HG03196 (cell line): ENCODE measurements around the gene KIRREL3.
A peak's percentile ranks its signal among the peaks of the same experiment; 100 is the strongest.

Source experiments
- ATAC-seq: cut with Tn5 transposase; IDR thresholded peaks from one replicate; pipeline ENCODE4 v1.9.1; 2021; ENCODE audit not compliant: unreplicated experiment

The KIRREL3 gene

GRCh38 chr11:126719740-126720139 is 280.8 kb downstream of the KIRREL3 start:
- ATAC-seq = no peak

GRCh38 chr11:126718276-126718675 is 282.3 kb downstream of the KIRREL3 start:
- no peak for ATAC-seq

DNA sequence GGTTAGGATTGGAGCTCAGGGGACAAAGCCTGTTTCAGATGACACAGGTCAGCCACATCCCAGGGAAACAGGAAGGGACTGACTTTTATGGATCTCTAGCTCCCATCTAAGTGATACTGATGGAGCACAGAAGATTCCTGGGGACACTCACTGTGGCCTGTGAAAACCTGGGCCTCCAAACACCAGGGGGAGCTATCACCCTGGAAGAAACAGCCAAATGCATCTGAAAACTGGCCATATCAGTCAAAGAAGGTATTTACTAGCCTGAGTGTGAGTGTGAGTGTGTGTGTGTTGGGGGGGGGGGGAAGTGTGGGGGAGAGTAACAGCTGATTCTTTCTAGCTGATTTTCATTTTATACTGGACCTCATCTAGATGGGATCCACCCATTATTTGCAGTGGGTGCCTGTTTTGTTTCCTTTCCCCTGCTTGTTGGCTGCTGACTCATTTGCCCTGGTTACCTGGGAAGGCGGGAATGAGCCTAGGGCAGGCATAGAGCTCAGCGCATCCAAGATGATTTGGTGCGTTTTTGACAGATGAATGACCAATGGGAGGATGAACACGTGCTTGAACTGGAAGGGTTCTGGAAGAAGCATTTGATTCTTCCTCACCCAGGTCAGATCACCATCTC is 284.0 kb downstream of the KIRREL3 start:
- no peak for ATAC-seq

DNA sequence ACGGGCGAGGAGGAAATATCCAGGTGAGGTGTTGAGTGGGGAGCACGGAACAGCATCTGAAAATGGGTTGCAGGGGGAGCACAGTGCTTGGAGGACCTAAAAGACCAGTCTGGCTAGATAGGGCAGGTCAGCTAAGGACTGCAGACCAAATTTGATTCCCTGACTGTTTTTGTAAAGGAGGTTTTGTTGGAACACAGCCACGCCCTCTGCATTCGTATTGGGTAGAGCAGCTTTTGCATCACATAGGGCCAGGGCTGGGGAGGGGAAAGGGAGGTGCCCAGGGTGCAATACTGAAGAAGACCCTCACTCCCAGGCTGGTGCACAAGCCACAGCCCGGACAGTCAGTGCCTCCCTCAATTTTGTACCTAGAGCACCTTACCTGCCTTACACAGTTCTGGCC is 286.8 kb downstream of the KIRREL3 start:
- no peak for ATAC-seq

DNA sequence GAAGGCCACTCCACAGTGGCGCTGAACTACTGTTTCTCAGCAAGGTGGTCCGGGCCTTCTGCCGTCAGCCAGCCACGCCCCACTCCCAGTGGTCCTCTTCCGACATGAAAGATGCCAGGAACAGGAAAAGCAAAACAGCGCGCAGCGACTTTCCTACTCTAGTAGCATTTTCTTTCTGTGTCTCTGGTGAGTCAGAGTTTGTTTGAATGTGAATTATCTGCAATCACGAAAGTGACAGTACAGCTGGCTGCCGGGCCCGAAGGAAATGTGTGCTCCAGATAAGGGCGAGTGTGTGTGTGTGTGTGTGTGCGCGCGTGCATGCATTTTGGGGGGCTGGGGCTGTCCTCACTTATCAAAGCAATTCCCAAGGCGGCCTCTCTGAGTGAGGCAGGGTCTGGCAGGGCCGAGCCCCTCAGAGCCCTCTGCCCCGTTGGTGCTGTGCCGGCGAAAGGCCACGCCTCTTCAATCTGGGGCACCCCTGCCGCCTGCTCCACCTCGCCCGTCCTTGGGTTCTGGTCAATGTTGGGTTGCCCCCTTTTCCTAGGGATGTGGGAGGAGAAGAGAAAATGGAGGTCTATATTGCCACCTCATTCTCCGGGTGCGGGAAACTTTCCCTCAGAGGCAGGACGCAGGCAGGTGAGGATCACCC is 288.5 kb downstream of the KIRREL3 start:
- ATAC-seq = no peak

- no peak for ATAC-seq
These were observed 289.7 kb downstream of the KIRREL3 start for GRCh38 chr11:126710804-126711399.

GRCh38 chr11:126707498-126707897 is 293.1 kb downstream of the KIRREL3 start:
- ATAC-seq = no peak

- no peak for ATAC-seq
These were observed 296.5 kb downstream of the KIRREL3 start for GRCh38 chr11:126704096-126704495.

DNA sequence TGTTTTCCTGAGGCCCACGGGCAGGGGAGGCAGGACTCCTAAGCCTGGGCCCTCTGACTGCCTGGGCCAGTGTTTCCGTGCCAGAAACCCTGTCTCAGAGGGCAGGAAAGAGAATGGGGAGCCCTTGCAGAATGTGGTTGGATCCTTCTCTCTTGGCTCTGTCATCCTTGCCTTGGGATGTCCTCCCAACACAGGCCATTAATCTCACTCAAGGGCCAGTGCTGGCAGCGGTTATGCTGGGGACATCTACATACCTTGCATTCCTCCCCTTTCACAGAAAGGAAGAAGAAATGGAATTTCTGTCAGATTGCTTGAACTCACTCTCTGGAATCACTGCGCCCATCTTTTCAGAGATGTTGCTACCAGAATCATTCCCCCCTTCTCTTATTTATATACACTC is 296.9 kb downstream of the KIRREL3 start:
- ATAC-seq = no peak

DNA sequence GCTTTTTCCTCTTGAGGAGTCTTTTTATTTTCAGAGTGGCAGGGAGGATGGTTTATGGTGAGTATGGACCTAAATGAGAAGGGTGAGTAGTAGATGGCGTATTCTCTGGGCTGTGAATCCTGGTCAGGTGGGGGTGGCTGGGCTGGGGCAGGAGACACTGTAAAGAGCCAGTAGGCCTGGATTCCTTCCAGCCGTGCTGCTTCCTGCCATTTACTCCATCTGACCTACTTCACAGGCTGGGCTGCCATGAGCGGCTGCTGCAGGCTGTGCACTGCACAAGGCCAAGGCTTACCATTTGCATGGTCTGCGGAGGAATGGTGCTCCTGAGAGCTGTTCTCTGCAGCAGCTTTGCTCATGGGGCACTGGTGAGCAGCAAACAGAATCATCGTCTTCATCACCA is 297.6 kb downstream of the KIRREL3 start:
- no peak for ATAC-seq

DNA sequence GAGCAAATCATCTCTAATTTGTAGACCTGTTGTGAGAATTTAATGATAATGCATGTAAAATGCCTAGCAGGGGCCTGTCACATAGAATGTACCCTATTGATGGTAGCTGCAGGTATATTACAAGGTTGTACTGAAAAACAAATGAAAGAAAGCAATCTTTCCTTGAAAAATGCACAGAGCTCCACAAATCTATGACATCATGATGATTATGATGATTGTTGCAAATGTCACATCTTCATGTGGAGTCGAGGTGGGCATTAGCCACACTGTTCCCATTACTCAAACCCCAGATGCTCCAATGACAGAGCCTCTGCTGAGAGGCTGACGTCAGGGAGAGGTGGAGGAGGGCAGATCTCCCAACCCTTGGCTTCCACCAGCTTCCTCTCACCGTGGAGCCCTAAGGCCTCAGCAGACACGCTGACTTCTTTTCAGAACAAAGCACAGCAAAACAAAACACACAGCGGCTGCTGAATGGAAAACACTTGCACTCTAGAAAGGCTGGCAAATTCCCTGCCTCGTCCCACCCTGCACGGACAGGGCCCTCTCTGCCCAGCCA is 298.3 kb downstream of the KIRREL3 start:
- no peak for ATAC-seq

GRCh38 chr11:126701520-126701897 is 299.1 kb downstream of the KIRREL3 start:
- no peak for ATAC-seq

DNA sequence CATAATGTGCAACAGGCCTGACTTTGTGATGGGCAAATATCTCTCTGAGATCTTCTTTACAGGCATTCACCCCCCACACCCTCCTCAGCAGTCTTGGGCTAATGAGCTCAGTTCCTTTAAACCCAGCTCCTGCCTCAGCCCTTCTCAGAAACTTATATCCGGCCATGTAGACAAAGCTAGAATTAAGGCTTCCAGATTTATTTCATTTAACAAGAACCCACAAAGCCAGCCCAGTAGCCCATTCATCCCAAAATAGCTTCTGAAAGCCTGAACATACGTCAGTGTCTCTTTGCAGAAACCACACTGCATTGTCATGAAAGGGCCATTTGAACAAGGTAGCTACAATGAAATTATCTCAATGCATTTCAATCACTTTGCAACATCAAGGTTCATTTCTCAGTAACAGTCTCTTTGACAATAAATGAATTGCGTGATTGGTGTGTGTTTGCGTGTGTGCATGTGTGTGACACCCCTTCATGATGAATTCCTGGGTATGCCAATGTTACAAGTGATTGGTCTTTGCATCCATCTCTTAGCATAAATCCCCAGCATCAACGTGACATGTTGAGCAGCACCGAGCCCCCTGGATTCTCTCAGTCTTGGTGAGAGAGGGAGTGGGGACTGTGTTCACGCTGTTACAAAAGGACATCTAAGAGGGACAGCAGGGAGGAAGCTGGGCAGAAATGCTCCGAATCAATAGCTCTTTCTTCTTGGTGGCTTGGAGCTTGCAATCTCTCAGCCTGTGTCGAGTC is 299.6 kb downstream of the KIRREL3 start:
- peak; percentile 50 for ATAC-seq

- no peak for ATAC-seq
These were observed 302.0 kb downstream of the KIRREL3 start for GRCh38 chr11:126698576-126698975.

- no peak for ATAC-seq
These were observed 302.6 kb downstream of the KIRREL3 start for GRCh38 chr11:126697936-126698335.

GRCh38 chr11:126696982-126697381 is 303.6 kb downstream of the KIRREL3 start:
- no peak for ATAC-seq

DNA sequence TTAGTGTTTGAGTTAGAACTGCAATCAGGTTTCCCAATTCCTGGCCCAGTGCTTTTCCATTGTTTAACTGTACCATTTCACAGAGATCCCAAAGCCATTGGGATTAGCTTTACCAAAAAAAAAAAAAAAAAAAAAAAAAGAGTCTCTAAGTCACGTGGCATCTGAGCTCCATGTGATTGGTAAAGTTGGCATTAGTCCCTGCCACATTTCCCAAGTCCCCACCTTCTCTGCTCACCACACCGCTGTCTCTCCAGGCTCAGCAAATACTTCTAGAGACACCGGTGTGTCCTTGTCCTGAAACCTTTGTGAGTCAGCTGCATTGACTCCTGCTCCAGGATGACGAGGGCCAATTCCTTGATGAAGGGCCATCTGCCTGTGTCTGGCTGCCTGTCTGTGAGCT is 305.3 kb downstream of the KIRREL3 start:
- no peak for ATAC-seq

- no peak for ATAC-seq
These were observed 306.4 kb downstream of the KIRREL3 start for GRCh38 chr11:126694065-126694625.

- no peak for ATAC-seq
These were observed 313.1 kb downstream of the KIRREL3 start for GRCh38 chr11:126687477-126687876.

DNA sequence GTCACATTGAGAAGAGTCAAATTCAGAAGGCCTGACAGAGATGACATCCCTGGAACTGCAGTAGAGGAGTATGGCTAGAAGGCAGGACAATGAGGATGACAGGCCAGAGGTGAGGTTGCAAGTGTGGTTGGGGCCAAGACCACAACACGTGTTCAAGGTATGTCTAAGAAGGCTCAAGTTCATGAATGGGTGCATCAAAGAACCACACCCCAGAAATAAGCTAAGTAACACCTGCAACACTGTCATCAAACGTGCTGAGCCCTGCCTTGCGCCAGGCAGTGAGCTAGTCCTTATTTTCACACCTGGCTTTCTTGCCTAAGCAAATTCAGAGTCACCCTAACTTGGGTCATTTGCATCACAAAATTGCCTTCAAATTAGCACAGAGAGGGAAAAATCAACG is 313.6 kb downstream of the KIRREL3 start:
- ATAC-seq = no peak
